GM18508 (cell line): ENCODE results near the gene HENMT1.
"Not testable (repeated sequence)": the region's sequence is repeated elsewhere in the genome, so short reads cannot be mapped to it uniquely, and the experiment has no call there.

Experiments used
- ATAC-seq: cut with Tn5 transposase; IDR thresholded peaks from one replicate; pipeline ENCODE4 v1.9.1; 2021; ENCODE audit warnings: moderate number of reproducible peaks; ENCODE audit not compliant: insufficient read depth, unreplicated experiment

The HENMT1 gene

DNA sequence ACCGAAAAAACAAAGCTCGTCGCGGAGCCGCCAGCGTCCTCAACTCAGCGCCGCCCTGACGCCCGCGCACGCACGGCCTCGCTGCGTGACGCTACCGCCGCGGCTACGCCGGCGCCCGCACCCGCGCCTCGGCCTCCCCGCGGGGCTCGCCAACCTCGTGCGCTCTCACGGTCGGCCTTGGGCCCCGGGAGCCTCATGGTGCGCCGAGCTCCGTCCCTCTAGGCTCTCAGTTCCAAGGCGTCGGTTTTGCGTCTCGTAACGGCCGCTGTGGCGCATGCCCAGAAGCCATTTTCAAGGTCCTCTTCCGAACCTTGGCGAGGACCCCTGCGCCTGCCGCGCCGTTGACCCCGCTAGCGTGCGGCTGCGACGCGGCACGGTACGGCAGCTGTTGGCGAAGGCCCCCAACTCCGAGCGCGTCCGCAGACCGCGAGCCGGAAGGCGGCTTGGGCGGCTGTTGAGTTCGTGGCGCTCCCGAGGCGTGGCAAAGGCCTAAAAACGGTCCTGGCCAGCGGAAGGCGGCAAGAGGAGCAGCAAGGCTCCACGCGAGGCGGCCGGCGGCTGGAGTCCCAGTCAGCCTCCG lies at the start of gene HENMT1:
HENMT1 (minus strand) TSS at position 64 of the 580 bp plus-strand sequence. CDS start 1,209 bp downstream, outside the sequence.
- ATAC-seq, result peak; percentile 52

DNA sequence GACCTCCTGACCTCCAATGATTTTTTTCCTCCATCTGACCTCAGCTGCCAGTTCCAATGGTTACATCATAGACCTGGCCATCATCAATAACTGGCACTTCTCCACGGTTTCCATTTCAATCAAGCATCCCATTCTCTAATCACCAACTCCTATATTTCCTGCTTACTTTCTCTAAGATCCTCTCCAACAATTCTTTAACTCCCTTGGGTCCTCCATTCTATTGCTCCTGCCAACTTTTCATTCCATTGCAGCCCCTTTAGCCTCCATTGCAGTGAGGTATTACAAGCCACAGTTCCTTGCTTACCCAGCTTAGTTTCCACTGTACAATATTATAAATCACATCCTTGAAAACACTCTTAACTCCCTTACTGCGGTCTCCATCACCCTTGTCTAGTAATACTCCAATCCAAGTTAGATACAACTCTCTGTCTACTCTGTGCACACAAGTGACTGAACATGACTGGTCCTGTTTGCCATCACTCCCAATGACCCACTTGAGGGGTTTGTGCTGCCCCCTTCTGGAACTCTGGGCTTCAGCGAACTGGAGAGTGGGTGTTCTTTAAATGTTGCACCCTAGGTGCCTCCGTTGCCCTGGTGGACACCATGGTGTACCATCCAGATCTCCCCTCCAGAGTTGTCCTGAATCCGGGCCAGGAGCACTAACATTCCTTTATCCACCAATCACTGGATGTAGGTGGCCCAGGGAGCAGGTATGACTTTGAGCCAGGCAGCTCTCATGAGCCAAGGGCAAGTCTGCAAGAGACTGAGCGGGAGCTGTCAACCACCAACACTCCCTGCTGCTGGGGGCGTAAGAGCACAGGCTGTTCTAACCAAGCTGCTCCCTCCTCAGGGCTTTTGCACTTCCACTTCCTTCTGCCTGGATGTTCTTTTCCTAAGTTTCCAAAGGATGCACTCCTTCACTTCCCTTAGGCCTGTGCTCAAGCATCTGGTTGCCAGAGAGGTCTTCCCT lies 48.1 kb upstream of the HENMT1 start:
- peak; percentile 60 for ATAC-seq

GRCh38 chr1:108706643-108707042 lies 45.8 kb upstream of the HENMT1 start:
- ATAC-seq, result no peak

DNA sequence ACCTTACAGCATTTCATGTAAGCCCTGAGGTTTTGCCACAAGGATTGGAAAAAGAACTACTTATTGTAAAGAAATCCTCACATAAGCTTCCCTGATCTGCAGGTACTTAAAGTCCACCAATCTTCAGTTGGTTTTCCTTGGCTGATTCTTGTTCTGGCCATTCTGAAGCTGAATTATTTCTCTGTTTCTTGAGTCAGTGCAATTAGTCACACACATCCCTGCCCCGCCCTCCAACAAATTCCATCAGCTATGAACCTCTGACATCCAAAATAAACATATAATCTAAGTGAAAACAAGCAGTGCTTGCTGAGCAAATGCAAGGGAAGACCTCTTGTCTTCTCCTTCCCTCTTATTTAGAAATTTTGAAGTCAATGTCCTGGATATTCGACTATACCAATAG lies 43.6 kb upstream of the HENMT1 start:
- no peak for ATAC-seq

DNA sequence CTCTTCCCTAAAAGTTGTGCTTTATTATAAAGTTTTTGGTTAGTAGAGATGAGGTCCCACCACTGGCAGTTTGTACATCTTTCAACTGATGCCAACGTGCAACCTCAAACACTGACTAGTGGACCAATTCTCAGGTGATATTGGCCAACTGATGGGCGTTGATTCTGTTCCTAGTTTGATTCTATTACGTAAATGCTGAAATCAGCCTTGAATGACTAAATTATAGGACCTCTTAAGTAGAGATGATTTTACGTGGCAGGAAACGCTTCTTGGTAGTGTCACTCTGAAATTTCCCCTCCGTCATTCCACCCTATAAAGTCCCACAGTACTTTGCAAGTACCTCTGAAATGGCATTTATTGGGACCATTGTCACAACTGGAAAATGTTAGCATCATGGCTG lies 43.0 kb upstream of the HENMT1 start:
- ATAC-seq, result no peak

GRCh38 chr1:108702109-108702508 lies 41.2 kb upstream of the HENMT1 start:
- not testable (repeated sequence) for ATAC-seq

- ATAC-seq, result no peak
Measured at GRCh38 chr1:108701176-108701849, 40.4 kb upstream of the HENMT1 start.

DNA sequence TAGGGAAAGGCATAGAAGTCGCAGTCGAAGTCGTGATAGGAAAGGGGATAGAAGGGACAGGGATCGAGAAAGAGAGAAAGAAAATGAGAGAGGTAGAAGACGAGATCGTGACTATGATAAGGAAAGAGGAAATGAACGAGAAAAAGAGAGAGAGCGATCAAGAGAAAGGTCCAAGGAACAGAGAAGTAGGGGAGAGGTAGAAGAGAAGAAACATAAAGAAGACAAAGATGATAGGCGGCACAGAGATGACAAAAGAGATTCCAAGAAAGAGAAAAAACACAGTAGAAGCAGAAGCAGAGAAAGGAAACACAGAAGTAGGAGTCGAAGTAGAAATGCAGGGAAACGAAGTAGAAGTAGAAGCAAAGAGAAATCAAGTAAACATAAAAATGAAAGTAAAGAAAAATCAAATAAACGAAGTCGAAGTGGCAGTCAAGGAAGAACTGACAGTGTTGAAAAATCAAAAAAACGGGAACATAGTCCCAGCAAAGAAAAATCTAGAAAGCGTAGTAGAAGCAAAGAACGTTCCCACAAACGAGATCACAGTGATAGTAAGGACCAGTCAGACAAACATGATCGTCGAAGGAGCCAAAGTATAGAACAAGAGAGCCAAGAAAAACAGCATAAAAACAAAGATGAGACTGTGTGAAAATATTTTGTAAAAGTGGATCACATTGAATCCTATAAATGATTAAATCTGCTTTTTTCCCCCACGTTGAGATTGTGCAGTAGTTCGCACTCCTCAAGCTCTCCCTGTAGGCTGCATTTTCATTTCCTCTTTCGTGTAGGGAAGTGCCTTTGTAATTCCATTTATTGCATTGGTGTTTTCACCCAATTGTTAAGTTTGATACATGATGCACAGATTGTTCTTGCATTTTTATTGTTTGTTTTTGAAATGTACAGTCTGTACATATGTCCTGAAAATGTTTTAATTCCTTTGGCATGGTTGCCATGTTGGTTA lies 38.8 kb upstream of the HENMT1 start:
- ATAC-seq, result no peak

DNA sequence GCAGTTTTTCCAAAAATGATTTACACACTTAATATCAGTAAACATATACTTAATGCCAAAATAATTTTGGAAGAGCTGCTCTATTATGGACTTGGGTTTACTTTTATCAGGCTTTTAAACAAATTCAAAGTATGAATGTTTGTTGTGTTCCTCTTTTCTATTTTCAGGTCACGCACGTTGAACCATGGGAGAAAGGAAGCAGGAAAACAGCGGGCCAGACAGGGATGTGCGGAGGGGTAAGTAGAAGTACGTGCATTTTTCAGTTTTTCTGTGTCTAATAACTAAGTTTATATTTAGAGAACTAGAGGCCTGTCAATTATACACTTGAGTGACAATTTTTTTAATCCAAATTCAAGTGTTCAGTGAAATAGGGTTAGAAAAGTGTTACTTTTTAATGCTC lies 34.6 kb upstream of the HENMT1 start:
- ATAC-seq, result no peak

- peak; percentile 46 for ATAC-seq
Measured at GRCh38 chr1:108692724-108693655, 32.1 kb upstream of the HENMT1 start.

DNA sequence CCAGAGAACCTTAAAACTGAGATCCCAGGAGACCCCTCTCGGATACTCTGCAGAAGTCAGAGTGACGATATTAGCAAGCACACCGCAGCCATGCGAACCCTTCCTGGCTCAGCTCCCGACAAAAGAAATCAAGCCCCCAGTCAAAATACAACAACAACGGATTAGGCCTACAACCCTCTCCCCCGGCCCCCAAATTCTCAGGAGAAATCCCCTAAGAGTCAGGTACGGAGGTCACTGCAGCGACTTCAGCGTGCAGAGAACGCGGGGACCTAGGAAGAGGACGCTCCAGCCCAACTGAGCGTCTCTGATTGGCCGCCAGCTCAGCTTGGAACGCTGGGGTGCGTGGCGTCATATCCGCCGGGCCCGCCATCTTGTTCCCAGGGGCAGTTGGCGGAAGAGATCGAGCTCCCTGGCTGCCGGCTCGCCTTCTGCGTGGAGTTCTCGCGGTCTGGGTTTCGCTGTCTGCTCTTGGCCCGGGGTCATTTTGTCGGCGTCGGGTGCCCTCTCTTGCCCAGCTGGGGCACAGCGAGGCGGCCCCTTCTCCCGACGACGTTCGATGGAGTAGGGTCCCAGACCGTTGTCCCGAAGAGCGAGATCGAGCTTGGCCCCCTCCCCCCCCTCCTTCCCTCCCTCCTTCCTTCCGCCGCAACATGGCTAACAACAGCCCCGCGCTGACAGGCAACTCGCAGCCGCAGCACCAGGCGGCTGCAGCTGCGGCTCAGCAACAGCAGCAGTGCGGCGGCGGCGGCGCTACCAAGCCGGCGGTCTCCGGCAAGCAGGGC lies 31.2 kb upstream of the HENMT1 start, which contains the start of gene PRPF38B:
PRPF38B (plus strand) TSS at position 369 of the 782 bp plus-strand sequence; CDS start at position 651, 282 bp downstream.
- peak; percentile 81 for ATAC-seq

- ATAC-seq, result peak; percentile 2
Measured at GRCh38 chr1:108691128-108691941, 30.4 kb upstream of the HENMT1 start.

DNA sequence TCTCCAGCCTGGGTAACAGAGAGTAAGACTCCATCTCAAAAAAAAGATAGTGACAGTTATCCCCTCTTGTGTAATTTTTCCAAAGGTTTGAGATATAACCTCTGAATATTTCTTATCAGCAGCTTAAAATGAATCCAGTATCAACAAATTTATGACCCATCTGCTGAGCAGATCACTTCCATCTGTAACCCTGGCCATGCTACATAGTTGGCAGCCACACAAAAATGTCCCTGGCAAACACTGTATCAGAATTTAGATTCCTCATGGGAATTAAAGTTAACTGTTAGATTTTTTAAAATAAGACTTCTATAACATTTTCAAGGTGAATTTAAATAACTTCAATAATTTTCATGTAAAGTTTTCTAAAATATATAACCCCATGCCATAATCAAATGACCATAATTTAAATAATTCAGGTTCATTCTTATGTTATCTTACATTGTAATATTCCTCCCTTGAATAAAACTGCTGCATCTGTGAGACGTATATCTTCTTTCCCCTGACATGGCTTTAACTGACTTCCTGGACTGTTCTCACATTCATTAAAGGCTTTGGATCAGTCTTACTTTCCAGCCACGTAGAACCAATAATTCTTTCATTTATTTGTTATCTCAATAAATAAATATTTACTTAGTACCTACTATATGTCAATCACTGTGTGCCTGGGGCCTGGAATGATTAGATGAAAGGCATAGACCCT lies 25.9 kb upstream of the HENMT1 start:
- no peak for ATAC-seq

- ATAC-seq, result no peak
Measured at GRCh38 chr1:108685529-108685928, 24.6 kb upstream of the HENMT1 start.

- not testable (repeated sequence) for ATAC-seq
Measured at GRCh38 chr1:108681701-108682100, 20.8 kb upstream of the HENMT1 start.

DNA sequence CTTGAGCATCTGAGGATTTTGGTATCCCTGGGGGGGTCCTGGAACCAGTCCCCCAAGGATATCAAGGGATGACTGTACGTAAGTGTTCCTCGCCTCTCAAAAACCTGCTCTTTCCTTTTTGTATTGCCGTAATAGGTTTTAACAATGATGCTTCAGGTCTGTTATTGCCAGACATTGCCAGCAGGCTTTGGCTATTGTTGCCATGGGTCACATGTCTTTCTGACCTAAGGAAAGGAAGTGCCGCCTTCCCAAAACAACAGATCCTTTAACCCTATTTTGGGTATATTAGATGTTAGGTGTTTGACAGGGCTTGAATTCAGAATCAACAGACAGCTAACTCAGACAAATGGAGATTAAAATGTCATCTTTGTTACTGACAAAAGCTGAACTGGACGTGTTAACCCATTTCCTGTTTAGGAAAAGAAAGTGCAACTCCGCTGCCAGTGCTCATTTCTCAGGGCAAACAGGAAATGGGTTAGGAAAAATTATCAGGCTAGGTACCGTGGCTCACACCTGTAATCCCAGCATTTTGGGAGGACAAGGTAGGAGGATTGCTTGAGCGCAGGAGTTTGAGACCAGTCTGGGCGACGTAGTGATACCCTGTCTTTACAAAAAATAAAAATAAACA lies 18.8 kb upstream of the HENMT1 start:
- no peak for ATAC-seq
